CD4-positive, alpha-beta T cell treated with Interleukin-10 for 1 hour (primary cell): ENCODE data around the gene PRKD3.
"Not testable (repeated sequence)": the region's sequence is repeated elsewhere in the genome, so short reads cannot be mapped to it uniquely, and the experiment has no call there.

Source experiments
- DNase-seq: peaks from one replicate; pipeline ENCODE4 v3.0.0-alpha.2; 2020

The PRKD3 gene

GRCh38 chr2:37306024-37306423, 18.6 kb downstream of the PRKD3 start:
- DNase-seq, result no peak

DNA sequence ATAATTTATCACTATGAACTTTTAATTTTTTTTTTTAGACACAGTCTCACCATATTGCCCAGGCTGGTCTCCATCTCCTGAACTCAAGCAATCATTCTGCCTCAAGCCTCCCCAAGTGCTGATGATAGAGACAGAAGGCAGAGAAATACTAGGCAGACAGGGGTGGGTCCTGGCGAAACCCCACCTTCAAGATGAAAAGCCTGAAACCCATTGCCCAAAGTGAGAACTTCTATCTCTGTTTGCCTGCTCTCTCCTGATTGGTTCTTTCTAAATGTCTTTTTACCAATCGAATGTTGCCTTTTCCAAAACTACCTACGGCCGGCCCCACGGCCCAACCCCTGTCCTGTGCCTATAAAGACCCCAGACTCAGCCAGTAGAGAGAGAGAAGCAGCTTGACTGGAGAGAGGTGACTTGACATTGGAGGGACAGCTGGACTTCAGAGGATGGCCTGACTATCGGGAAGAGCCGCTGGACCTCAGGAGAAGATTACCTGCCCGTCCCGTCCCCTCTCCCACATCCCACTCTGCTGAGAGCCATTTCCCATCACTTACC, 21.9 kb downstream of the PRKD3 start:
- no peak for DNase-seq

- no peak for DNase-seq
These were observed 23.2 kb downstream of the PRKD3 start for GRCh38 chr2:37301408-37301807.

DNA sequence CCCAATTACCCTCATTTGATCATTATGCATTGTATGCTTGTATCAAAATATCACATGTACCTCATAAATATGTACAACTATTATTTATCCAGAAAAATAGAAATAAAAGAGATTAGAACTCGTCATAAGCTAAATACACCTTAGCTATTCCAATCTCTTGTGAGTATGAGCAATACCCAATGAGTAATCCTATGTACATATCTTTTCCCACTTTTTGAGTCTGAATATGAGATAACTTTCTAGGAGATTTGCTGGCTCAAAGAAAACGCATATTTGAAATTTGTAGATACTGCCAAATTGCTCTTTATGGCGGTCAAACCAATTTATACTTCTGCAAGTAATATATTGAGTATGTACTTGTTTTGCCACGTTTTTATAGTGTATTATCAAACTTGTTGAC, 24.1 kb downstream of the PRKD3 start:
- DNase-seq, result no peak

GRCh38 chr2:37300146-37300545, 24.5 kb downstream of the PRKD3 start:
- DNase-seq, result no peak

DNA sequence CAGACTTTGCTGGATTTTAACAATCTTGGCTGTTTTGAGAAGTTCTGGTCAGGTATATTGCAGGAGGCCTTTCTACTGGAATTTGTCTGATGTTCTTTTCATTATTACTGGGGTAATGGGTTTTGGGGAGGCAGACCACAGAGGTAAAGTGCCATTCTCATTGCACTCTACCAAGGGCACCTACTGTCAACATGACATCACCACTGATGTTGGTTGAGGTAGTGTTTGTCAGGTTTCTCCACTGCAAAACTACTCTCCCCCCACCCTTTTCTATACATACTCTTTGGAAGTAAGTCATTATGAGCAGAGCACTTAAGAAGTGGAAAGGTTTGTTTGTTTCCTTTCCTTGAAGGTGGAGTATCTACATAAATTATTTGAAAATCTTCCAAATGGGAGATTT, 27.0 kb downstream of the PRKD3 start:
- DNase-seq, result no peak

DNA sequence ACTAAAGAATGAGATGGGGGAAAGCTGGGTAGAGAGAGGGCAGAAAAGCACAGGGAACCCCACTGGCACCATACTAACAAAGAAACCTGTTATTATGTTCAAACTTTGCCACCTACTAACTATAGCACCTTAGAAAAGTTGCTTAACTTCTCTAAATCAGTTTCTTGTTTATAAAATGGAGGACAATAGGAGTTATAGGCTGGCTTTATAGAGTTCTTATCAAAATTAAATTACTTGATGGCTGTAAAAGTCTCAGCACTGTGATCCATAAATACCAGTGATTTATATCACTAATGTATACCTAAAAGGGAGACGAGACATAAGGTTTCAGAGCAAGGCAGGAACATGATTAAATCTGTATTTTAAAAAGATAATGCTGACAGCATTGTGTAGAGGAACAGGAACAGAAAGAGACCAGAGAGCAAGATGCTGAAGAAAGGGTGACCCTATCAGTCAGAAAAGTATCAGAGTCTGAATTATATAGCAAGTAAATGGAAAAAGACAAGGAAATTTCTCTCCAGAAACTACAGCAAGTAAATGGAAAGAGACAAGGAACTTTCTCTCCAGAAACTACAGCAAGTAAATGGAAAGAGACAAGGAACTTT, 29.1 kb downstream of the PRKD3 start:
- no peak for DNase-seq

DNA sequence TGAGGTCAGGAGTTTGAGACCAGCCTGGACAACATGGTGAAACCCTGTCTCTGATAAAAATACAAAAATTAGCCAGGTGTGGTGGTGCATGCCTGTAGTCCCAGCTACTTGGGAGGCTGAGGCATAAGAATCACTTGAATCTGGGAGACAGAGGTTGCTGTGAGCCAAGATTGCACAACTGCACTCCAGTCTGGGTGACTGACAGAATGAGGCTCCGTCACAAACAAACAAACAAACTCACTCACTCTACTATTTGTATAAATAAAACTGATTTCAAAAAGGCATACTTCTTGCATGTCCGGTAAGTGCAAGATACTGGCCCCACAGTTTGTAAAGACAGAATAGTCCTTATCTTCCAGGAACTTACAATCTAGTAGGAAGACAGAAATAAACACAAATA, 29.8 kb downstream of the PRKD3 start:
- not testable (repeated sequence) for DNase-seq

- DNase-seq, result no peak
These were observed 33.0 kb downstream of the PRKD3 start for GRCh38 chr2:37291680-37292079.

- peak; percentile 14 for DNase-seq
These were observed 36.7 kb downstream of the PRKD3 start for GRCh38 chr2:37287966-37288365.

DNA sequence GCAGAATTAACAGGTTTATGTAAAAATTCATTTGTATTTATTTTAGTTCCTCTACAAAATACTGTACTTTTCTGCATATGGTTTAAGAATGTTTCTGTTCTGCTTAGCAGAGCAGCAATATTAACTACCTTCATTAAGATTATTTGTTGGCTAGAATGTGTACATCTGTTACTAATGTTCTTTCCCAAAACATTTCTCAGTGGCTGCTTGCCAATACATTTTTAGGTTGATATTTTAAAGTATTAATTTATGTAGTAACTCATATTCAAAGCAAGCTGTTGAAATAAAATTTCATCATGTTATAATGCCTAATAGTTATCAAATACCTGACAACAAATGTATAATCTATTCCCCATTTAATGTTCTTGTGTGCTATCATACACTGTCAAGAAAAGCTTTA, 40.3 kb downstream of the PRKD3 start:
- no peak for DNase-seq

DNA sequence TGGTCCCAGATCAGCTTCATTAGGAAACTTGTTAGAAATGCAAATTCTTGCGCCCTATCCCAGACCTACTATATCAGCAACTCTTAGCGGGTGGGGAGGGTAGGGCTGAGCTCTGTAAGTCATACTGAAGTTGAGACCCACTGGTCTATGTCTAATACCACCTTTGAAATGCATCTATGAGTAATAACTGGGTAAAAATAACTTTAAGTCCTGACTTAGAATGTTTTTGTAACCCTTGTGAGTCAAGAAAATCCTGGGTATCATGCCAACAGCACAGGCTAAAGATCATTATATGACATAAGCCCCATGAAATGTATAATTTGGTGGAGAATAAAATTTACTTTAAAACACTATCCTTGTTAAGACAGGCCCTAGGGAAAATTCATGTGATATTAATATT, 41.4 kb downstream of the PRKD3 start:
- DNase-seq, result no peak

- DNase-seq, result no peak
These were observed 41.9 kb downstream of the PRKD3 start for GRCh38 chr2:37282746-37283145.

DNA sequence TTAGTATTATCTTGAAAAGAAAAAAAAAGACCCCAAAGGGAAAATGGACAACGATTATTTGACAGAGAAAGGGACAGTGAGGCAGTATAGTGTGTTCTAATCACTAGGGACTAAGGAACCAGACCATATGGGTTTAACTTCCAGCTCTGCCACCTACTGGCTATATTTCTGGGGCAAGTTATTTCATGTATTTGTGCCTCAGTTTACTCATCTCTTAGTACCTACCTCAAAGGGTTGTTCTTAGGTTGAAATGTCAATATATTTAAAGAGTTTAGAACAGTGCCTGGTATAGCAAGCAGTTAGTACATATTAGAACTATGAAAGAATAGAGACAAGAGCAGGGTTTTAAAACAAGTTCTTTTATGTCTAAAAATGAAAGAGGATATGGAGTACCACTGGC, 42.7 kb downstream of the PRKD3 start:
- DNase-seq, result no peak

DNA sequence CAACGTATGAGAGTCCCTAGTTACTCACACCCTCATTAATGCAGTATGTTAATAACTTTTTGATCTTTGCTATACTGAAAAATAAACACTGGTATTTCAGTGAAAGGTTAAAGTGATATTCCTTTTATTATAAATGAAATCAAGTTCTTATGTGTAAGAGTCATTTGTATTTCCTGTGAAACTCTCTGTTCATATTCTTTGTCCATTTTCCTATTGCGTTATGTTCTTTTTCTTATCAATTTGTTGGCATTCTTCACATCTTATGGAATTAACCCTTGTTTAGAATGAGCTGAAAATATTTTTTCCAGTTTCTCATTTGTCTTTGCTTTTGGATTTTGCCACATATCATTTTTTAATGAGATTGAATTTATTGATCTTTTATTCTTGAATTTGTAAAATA, 48.3 kb downstream of the PRKD3 start:
- no peak for DNase-seq
